ENCODE results near the gene HTRA3.

GRCh38 chr4:8317474-8317873 lies 47.9 kb downstream of the HTRA3 start:
- TF ChIP-seq CTCF (IDR thresholded peaks at IDR 0.05; ENCODE audit: insufficient read depth, low read length) (no peak), POLR2AphosphoS5 (IDR thresholded peaks at IDR 0.05; ENCODE audit: low read depth) (no peak), REST (IDR thresholded peaks at IDR 0.05; ENCODE audit: insufficient replicate concordance, low read depth) (no peak), GABPA (IDR thresholded peaks at IDR 0.05; ENCODE audit: low read depth) (no peak), SPI1 (IDR thresholded peaks at IDR 0.05; ENCODE audit: borderline replicate concordance, low read depth) (no peak)
